CD4-positive, alpha-beta T cell treated with Interleukin-4 for 4 hours (primary cell): ENCODE data around the gene CDA.
"Not testable (repeated sequence)": the region's sequence is repeated elsewhere in the genome, so short reads cannot be mapped to it uniquely, and the experiment has no call there.

ENCODE experiments used
- DNase-seq: peaks from one replicate; pipeline ENCODE4 v3.0.0-alpha.2; 2020

Gene CDA

GRCh38 chr1:20587661-20588053 lies 1.2 kb upstream of the CDA start:
- no peak for DNase-seq

GRCh38 chr1:20589331-20590278 lies 708 bp downstream of the CDA start:
- DNase-seq = no peak

- DNase-seq = no peak
Measured at GRCh38 chr1:20590306-20590777, 1.4 kb downstream of the CDA start.

GRCh38 chr1:20593756-20594155 lies 4.9 kb downstream of the CDA start:
- no peak for DNase-seq

- no peak for DNase-seq
Measured at GRCh38 chr1:20594746-20595145, 5.8 kb downstream of the CDA start.

GRCh38 chr1:20596106-20596505 lies 7.2 kb downstream of the CDA start:
- no peak for DNase-seq

- DNase-seq = no peak
Measured at GRCh38 chr1:20597650-20598049, 8.8 kb downstream of the CDA start.

GRCh38 chr1:20600156-20600555 lies 11.3 kb downstream of the CDA start:
- DNase-seq = no peak

GRCh38 chr1:20601129-20601825 lies 12.4 kb downstream of the CDA start:
- DNase-seq = no peak

- no peak for DNase-seq
Measured at GRCh38 chr1:20602851-20603450, 14.1 kb downstream of the CDA start.

- DNase-seq = no peak
Measured at GRCh38 chr1:20603504-20604464, 14.9 kb downstream of the CDA start.

GRCh38 chr1:20604678-20605077 lies 15.8 kb downstream of the CDA start:
- DNase-seq = no peak

- DNase-seq = not testable (repeated sequence)
Measured at GRCh38 chr1:20606801-20607570, 18.1 kb downstream of the CDA start.

- DNase-seq = no peak
Measured at GRCh38 chr1:20609541-20609940, 20.6 kb downstream of the CDA start.

GRCh38 chr1:20610970-20611369 lies 22.1 kb downstream of the CDA start:
- DNase-seq = no peak

GRCh38 chr1:20611652-20612051 lies 22.8 kb downstream of the CDA start:
- no peak for DNase-seq

- DNase-seq = no peak
Measured at GRCh38 chr1:20612221-20612746, 23.4 kb downstream of the CDA start.

GRCh38 chr1:20614131-20614579 lies 25.3 kb downstream of the CDA start:
- no peak for DNase-seq

GRCh38 chr1:20615946-20616846 lies 27.3 kb downstream of the CDA start:
- DNase-seq = no peak

- no peak for DNase-seq
Measured at GRCh38 chr1:20616847-20617487, 28.1 kb downstream of the CDA start.
